H1 (cell line): ENCODE measurements around the gene CSNK1D. TPM values are rescaled to one million over a fixed set of nuclear protein-coding genes. Genes with fewer than 3 reads are reported as not detected.

ENCODE experiments used
- CTCF ChIA-PET: fragments of 300-600 bp; sonication (Branson Sonifier 250); formaldehyde crosslinking; loops from one replicate; lab custom pipeline; 2021; ENCODE audit not compliant: partially characterized antibody; lab: Charles Lee
- POLR2A ChIA-PET: fragments of 300-600 bp; sonication (Branson Sonifier 250); formaldehyde crosslinking; loops from one replicate; lab custom pipeline; 2021; ENCODE audit warnings: inconsistent platforms; ENCODE audit not compliant: partially characterized antibody; lab: Charles Lee
- DNase-seq, 2 experiments: peaks; one replicate each; pipeline versions ENCODE4 v3.0.0 to v3.0.0-alpha.2; 2010 to 2022; ENCODE audit warnings: low spot score in 2 of 2, low read depth in 1 of 2, mixed read lengths in 1 of 2
- FAIRE-seq: peaks from 2 replicates; lab custom pipeline; 2011; peaks lifted over from hg19 to GRCh38; lab: Jason Lieb, UNC
- H2AFZ ChIP-seq: 2 replicates; pipeline ENCODE4 v1.8.1; 2012; ENCODE audit warnings: low read length, inconsistent platforms
- H2AK5ac ChIP-seq: 2 replicates; pipeline ENCODE4 v1.6.1; 2013; ENCODE audit warnings: low read depth, low read length
- H2BK120ac ChIP-seq: replicated peaks from 2 replicates; pipeline ENCODE3; 2013; ENCODE audit warnings: low read depth, low read length, inconsistent platforms
- H2BK12ac ChIP-seq: 2 replicates; pipeline ENCODE4 v1.6.1; 2013; ENCODE audit warnings: low read depth, low read length
- H2BK15ac ChIP-seq: 2 replicates; pipeline ENCODE4 v1.6.1; 2013; ENCODE audit warnings: low read length
- H2BK20ac ChIP-seq: 2 replicates; pipeline ENCODE4 v1.6.1; 2013; ENCODE audit warnings: low read length
- H2BK5ac ChIP-seq: 2 replicates; pipeline ENCODE4 v1.6.1; 2013; ENCODE audit warnings: low read depth, low read length
- H3K14ac ChIP-seq: 2 replicates; pipeline ENCODE4 v1.6.1; 2013; ENCODE audit warnings: inconsistent platforms; ENCODE audit not compliant: insufficient read length
- H3K18ac ChIP-seq: 2 replicates; pipeline ENCODE4 v1.6.1; 2013; ENCODE audit warnings: low read length; ENCODE audit errors: extremely low read depth
- H3K23ac ChIP-seq: 2 replicates; pipeline ENCODE4 v1.6.1; 2013; ENCODE audit warnings: inconsistent platforms; ENCODE audit not compliant: insufficient read length
- H3K23me2 ChIP-seq: 2 replicates; pipeline ENCODE4 v1.6.1; 2013; ENCODE audit warnings: low read depth, low read length
- H3K27ac ChIP-seq: 2 replicates; pipeline ENCODE4 v1.6.1; 2011; ENCODE audit warnings: low read depth, low read length, inconsistent platforms
- H3K27me3 ChIP-seq, 4 experiments: replicated peaks in 1 of 4; 1 replicate in 1 of 4; 2 replicates in 3 of 4; pipeline versions ENCODE4 v1.6.1 to v1.8.1; 2011 to 2013; ENCODE audit warnings: low read length in 3 of 4, mild to moderate bottlenecking in 3 of 4, inconsistent platforms in 2 of 4, mixed read lengths in 2 of 4, moderate library complexity in 1 of 4; ENCODE audit not compliant: control insufficient read depth in 3 of 4, insufficient read depth in 3 of 4; ENCODE audit errors: extremely low read depth in 1 of 4
- H3K36me3 ChIP-seq, 4 experiments: 2 replicates each; pipeline versions ENCODE4 v1.6.1 to v1.8.1; 2011 to 2013; ENCODE audit warnings: mild to moderate bottlenecking in 4 of 4, low read length in 3 of 4, moderate library complexity in 2 of 4, control low read depth in 1 of 4, inconsistent platforms in 1 of 4; ENCODE audit not compliant: insufficient read depth in 4 of 4, control insufficient read depth in 2 of 4
- H3K4ac ChIP-seq: replicated peaks from 2 replicates; pipeline ENCODE3; 2013; ENCODE audit warnings: low read length, low read depth, mixed read lengths, inconsistent platforms; ENCODE audit not compliant: insufficient read length
- H3K4me1 ChIP-seq, 4 experiments: replicated peaks in 1 of 4; 1 replicate in 1 of 4; 2 replicates in 3 of 4; pipeline versions ENCODE4 v1.6.1 to v1.8.1; 2011 to 2013; ENCODE audit warnings: low read length in 3 of 4, inconsistent platforms in 2 of 4, mixed read lengths in 1 of 4; ENCODE audit not compliant: insufficient read depth in 4 of 4, control insufficient read depth in 3 of 4
- H3K4me2 ChIP-seq, 2 experiments: 2 replicates each; pipeline versions ENCODE4 v1.6.1 to v1.8.1; 2011 to 2013; ENCODE audit warnings: low read depth in 2 of 2, low read length in 2 of 2, control low read depth in 1 of 2, inconsistent platforms in 1 of 2, mild to moderate bottlenecking in 1 of 2; ENCODE audit not compliant: insufficient read depth in 1 of 2
- H3K4me3 ChIP-seq, 4 experiments: fragments of 200-600, 300-600 bp in 1 of 4; sonication (generic), shearing (Covaris generic), sonication (Bioruptor Twin) in 1 of 4; 2 replicates each; pipeline versions ENCODE4 v1.5.1 to v1.8.1; 2011 to 2016; ENCODE audit warnings: low read length in 4 of 4, low read depth in 3 of 4, control low read depth in 2 of 4, inconsistent platforms in 2 of 4, mild to moderate bottlenecking in 2 of 4, mixed read lengths in 1 of 4, moderate library complexity in 1 of 4; ENCODE audit not compliant: insufficient read depth in 2 of 4; ENCODE audit errors: extremely low read depth in 1 of 4
- H3K56ac ChIP-seq: replicated peaks from 2 replicates; pipeline ENCODE3; 2013; ENCODE audit warnings: low read depth, mild to moderate bottlenecking, mixed read lengths, low read length, inconsistent platforms; ENCODE audit not compliant: insufficient read length
- H3K79me1 ChIP-seq: 2 replicates; pipeline ENCODE4 v1.6.1; 2013; ENCODE audit warnings: low read depth, low read length, control low read depth
- H3K79me2 ChIP-seq, 2 experiments: 2 replicates each; pipeline versions ENCODE4 v1.6.1 to v1.8.1; 2012 to 2013; ENCODE audit warnings: low read length in 2 of 2, mild to moderate bottlenecking in 2 of 2, inconsistent platforms in 1 of 2; ENCODE audit not compliant: insufficient read depth in 2 of 2, control insufficient read depth in 1 of 2
- H3K9ac ChIP-seq, 4 experiments: replicated peaks in 1 of 4; 1 replicate in 1 of 4; 2 replicates in 3 of 4; pipeline versions ENCODE4 v1.6.1 to v1.8.1; 2011 to 2013; ENCODE audit warnings: low read depth in 3 of 4, low read length in 3 of 4, control low read depth in 2 of 4, mild to moderate bottlenecking in 2 of 4, moderate library complexity in 2 of 4, inconsistent platforms in 1 of 4; ENCODE audit errors: extremely low read depth in 1 of 4
- H3K9me3 ChIP-seq, 2 experiments: 2 replicates each; pipeline versions ENCODE4 v1.6.1 to v1.8.1; 2012 to 2013; ENCODE audit warnings: mild to moderate bottlenecking in 2 of 2, moderate library complexity in 2 of 2, control low read depth in 1 of 2, inconsistent platforms in 1 of 2, low read depth in 1 of 2, low read length in 1 of 2, mixed read lengths in 1 of 2; ENCODE audit not compliant: insufficient read depth in 2 of 2
- H4K20me1 ChIP-seq, 2 experiments: replicated peaks in 1 of 2; 2 replicates each; pipeline versions ENCODE3 to v1.8.1; 2011 to 2013; ENCODE audit warnings: inconsistent platforms in 2 of 2, low read length in 2 of 2, mild to moderate bottlenecking in 1 of 2; ENCODE audit not compliant: insufficient read depth in 2 of 2, control insufficient read depth in 1 of 2
- H4K5ac ChIP-seq: 2 replicates; pipeline ENCODE4 v1.6.1; 2013; ENCODE audit warnings: low read length, low read depth, mixed read lengths, inconsistent platforms; ENCODE audit not compliant: insufficient read length
- H4K8ac ChIP-seq: 2 replicates; pipeline ENCODE4 v1.8.0; 2013; ENCODE audit warnings: mild to moderate bottlenecking, moderate library complexity, low read length, inconsistent platforms; ENCODE audit not compliant: insufficient read depth; ENCODE audit errors: extremely low read depth
- H4K91ac ChIP-seq: replicated peaks from 2 replicates; pipeline ENCODE3; 2013; ENCODE audit warnings: low read length, mixed read lengths, inconsistent platforms; ENCODE audit not compliant: insufficient read length
- BACH1 ChIP-seq: IDR thresholded peaks from 2 replicates; pipeline ENCODE4 v1.6.1; 2012; ENCODE audit warnings: low read length, improper control_type of control experiment
- POLR2A ChIP-seq, 2 experiments: IDR thresholded peaks; 1 replicate in 1 of 2; 2 replicates in 1 of 2; pipeline ENCODE4 v1.6.1; 2011; ENCODE audit warnings: low read depth in 2 of 2, low read length in 2 of 2, mild to moderate bottlenecking in 2 of 2; ENCODE audit errors: control extremely low read depth in 1 of 2
- WGBS, 2 experiments: shearing (Covaris generic) in 1 of 2; methylation state at CpG; one replicate each; pipeline versions ENCODE4 v1.1.6 to v1.1.7; 2013 to 2015; ENCODE audit warnings: low lambda C conversion rate in 2 of 2, mixed read lengths in 2 of 2, inconsistent platforms in 1 of 2, low coverage in 1 of 2, missing lambda C conversion rate in 1 of 2; ENCODE audit not compliant: insufficient replicate concordance in 2 of 2, insufficient coverage in 1 of 2, insufficient read length in 1 of 2; ENCODE audit errors: extremely low coverage in 1 of 2, missing lambda C conversion rate in 1 of 2; 5-methylcytosine and 5-hydroxymethylcytosine counted together
- polyA plus RNA-seq, 7 experiments: library from polyadenylated mRNA; depleted of rRNA in 3 of 7; stranded (reverse) in 5 of 7; unstranded in 2 of 7; fragments of >200 nt in 5 of 7; fragments of 200-250 nt in 2 of 7; gene quantifications; 1 replicate in 5 of 7; 2 replicates in 1 of 7; 4 replicates in 1 of 7; pipeline versions ENCODE4 v1.2.1 to v1.2.3, GENCODE V29; 2011 to 2013; ENCODE audit warnings: missing spikeins in 2 of 7, mixed read lengths in 2 of 7
- total RNA-seq: library from RNA; stranded (reverse); fragmentation: NEBNext Ultra II Directional; extraction: Animal tissue kit (Norgen Biotek cat#: 25700); gene quantifications from 2 replicates; pipeline ENCODE4 v1.2.1, GENCODE V29; 2021
- TF ChIP-seq, protein P1 (sequence below), 3 experiments: IDR thresholded peaks; 1 replicate in 2 of 3; 2 replicates in 1 of 3; pipeline versions ENCODE4 v1.5.1 to v1.6.1; 2011; ENCODE audit warnings: low read length in 3 of 3, mild to moderate bottlenecking in 3 of 3, inconsistent platforms in 2 of 3, low read depth in 1 of 3, moderate library complexity in 1 of 3; ENCODE audit not compliant: insufficient read depth in 1 of 3; ENCODE audit errors: control extremely low read depth in 1 of 3

The CSNK1D gene
- total and polyA plus RNA-seq, 2 of the 8 experiments (the other 6 are each of a cell fraction or from before 2014, with no cell fraction given) = 73.5 to 103 TPM

DNA sequence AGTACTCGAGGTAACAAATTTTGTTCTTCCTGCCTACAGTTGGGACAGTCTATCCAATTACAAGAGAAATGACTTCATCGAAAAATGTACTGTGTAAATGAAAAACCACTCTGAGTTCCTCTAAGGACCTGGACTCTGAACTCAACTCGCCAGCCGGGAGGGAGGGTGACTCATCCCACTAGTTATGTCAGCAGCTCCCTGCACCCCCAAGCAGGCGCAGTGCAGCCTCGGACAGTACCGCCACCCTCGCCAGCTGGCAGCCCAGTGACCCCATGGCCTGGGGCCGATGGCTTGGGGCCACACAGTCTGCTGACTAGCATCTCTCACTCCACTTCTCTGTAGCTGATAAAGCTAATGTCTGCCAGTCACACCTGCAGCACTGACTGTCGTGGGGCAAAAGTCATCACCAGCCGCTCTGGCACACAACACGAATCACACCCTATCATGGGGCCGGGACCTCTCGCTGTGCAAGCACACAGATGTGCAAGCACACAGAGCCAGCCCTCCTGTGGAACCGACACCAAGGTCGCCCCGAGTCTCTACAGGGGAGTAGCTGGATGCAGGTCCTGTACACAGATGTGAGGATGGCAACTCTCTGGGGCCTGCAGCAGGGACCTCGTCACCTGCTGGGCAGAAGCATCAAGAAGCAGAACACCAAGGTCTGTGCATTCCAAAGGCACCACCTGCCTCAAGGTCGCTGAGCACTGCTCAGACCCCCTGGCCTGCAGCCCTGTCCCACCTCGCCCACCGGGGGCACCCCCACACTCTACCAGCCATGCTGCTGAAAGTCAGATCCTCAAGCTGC is 5.7 kb downstream of the CSNK1D start:
- no peaks in the 10 kb centered on the region for H3K9me3 ChIP-seq
- no peak overlapping the region for H2BK120ac ChIP-seq
- H3K36me3 ChIP-seq = peaks cover 24 to 60% (median 32%) of the 10 kb centered on the region in 4 experiments
- ChIA-PET POLR2A (interaction anchor here (0.8 to 2.1 kb wide), 4 partner anchors 13 to 30 kb away, joined by 4 to 6 read pairs (median 6); no protein-coding TSS in a partner anchor), CTCF (interaction anchor here (1.8 kb wide), 2 partner anchors 25 to 33 kb away, joined by 4 to 8 read pairs; no protein-coding TSS in a partner anchor)
- no peak overlapping the region for H3K14ac ChIP-seq
- no peak overlapping the region for H3K4me3 ChIP-seq
- peaks cover 4% of the 10 kb centered on the region for H3K23me2 ChIP-seq
- peaks cover 0 to 24% (median 6%) of the 10 kb centered on the region in 4 experiments; a peak in 6 of 7 replicates for H3K4me1 ChIP-seq
- no peak for DNase-seq
- H2BK15ac ChIP-seq = no peak overlapping the region
- TF ChIP-seq POLR2A (IDR thresholded peaks at IDR 0.05; ENCODE audit: control extremely low read depth in 1 of 2, low read depth in 2 of 2, low read length in 2 of 2) = 0 out of 3 replicates have a peak, but pooled peaks of 1 of the 2 experiments have one; percentile 15
- TF ChIP-seq, protein P1, sequence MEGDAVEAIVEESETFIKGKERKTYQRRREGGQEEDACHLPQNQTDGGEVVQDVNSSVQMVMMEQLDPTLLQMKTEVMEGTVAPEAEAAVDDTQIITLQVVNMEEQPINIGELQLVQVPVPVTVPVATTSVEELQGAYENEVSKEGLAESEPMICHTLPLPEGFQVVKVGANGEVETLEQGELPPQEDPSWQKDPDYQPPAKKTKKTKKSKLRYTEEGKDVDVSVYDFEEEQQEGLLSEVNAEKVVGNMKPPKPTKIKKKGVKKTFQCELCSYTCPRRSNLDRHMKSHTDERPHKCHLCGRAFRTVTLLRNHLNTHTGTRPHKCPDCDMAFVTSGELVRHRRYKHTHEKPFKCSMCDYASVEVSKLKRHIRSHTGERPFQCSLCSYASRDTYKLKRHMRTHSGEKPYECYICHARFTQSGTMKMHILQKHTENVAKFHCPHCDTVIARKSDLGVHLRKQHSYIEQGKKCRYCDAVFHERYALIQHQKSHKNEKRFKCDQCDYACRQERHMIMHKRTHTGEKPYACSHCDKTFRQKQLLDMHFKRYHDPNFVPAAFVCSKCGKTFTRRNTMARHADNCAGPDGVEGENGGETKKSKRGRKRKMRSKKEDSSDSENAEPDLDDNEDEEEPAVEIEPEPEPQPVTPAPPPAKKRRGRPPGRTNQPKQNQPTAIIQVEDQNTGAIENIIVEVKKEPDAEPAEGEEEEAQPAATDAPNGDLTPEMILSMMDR (IDR thresholded peaks at IDR 0.05; ENCODE audit: control extremely low read depth in 1 of 3, insufficient read depth in 1 of 3, low read depth in 1 of 3, low read length in 3 of 3) = peak in 2 of 3 experiments; percentile 15 to 23; a peak in 3 of 4 replicates
- no peak for TF ChIP-seq BACH1
- TF ChIP-seq, all 59 proteins: peak for 2
- Histone ChIP-seq H4K8ac (no peak overlapping the region), H3K23ac (no peak overlapping the region), H4K5ac (no peak overlapping the region), H2AFZ (no peak overlapping the region), H3K27me3 (no peaks in the 10 kb centered on the region), H3K4me2 (no peak overlapping the region), H3K79me1 (peaks cover 42% of the 10 kb centered on the region), H2BK5ac (0 out of 2 replicates have a peak overlapping the region, but pooled peaks have one; percentile 24), H2BK12ac (no peak overlapping the region), H4K91ac (no peak overlapping the region), H3K27ac (no peak overlapping the region), H3K4ac (no peak overlapping the region), H3K56ac (no peak overlapping the region), H2AK5ac (no peak overlapping the region), H2BK20ac (no peak overlapping the region), H3K9ac (no peak overlapping the region), H4K20me1 (peaks cover 59 to 67% of the 10 kb centered on the region in 2 experiments), H3K18ac (no peak overlapping the region), H3K79me2 (peaks cover 55 to 94% of the 10 kb centered on the region in 2 experiments)
- FAIRE-seq = no peak
- 89% methylated on average over 21 of the region's 21 CpGs; no CpG with 5 or more reads in 1 of the 2 experiments for WGBS, 2 experiments
